LNCaP clone FGC (cell line): ENCODE results near the gene MAP3K20.

Source experiments
- DNase-seq: peaks from one replicate; pipeline ENCODE4 v3.0.0-alpha.2; 2011; ENCODE audit warnings: low read depth
- H3K4me3 ChIP-seq: 2 replicates; pipeline ENCODE4 v1.5.1; 2011; ENCODE audit warnings: mild to moderate bottlenecking, low read depth, low read length, control low read depth
- TF ChIP-seq, protein P1 (sequence below): IDR thresholded peaks from 2 replicates; pipeline ENCODE4 v1.5.1; 2012; ENCODE audit warnings: mild to moderate bottlenecking; ENCODE audit not compliant: control insufficient read depth, insufficient read depth; ENCODE audit errors: extremely low read depth

MAP3K20 gene

DNA sequence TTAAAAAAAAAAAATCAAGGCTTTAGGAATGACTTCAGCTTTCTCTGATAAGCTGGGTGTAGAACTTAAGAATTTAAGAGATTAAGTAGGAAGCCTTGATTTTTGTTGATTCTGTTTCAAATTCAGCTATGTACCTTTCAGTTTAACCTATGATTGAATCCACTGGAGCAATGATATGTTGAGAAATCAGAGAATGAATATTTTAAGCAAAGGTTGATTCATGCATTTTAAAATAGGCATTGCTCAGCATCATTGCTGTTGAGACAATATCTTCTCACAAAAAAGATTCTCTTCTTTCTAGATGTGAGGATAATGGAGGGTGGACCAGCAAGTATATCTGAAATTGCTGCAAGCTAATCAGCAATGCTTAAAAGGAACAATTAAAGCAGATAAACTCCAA is 109.8 kb downstream of the MAP3K20 start:
- no peak for DNase-seq
- TF ChIP-seq, protein P1, sequence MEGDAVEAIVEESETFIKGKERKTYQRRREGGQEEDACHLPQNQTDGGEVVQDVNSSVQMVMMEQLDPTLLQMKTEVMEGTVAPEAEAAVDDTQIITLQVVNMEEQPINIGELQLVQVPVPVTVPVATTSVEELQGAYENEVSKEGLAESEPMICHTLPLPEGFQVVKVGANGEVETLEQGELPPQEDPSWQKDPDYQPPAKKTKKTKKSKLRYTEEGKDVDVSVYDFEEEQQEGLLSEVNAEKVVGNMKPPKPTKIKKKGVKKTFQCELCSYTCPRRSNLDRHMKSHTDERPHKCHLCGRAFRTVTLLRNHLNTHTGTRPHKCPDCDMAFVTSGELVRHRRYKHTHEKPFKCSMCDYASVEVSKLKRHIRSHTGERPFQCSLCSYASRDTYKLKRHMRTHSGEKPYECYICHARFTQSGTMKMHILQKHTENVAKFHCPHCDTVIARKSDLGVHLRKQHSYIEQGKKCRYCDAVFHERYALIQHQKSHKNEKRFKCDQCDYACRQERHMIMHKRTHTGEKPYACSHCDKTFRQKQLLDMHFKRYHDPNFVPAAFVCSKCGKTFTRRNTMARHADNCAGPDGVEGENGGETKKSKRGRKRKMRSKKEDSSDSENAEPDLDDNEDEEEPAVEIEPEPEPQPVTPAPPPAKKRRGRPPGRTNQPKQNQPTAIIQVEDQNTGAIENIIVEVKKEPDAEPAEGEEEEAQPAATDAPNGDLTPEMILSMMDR, result no peak
- H3K4me3 ChIP-seq, result no peak overlapping the region

GRCh38 chr2:173187941-173188788 is 112.5 kb downstream of the MAP3K20 start:
- DNase-seq, result no peak
- TF ChIP-seq, protein P1, result no peak
- no peak overlapping the region for H3K4me3 ChIP-seq

GRCh38 chr2:173191601-173192000 is 116.0 kb downstream of the MAP3K20 start:
- TF ChIP-seq, protein P1, result no peak

GRCh38 chr2:173192071-173192470 is 116.4 kb downstream of the MAP3K20 start:
- TF ChIP-seq, protein P1, result no peak
- DNase-seq, result peak; percentile 39

More at GRCh38 chr2:173191601-173192000, 116.0 kb downstream of the MAP3K20 start:
- DNase-seq, result no peak
- H3K4me3 ChIP-seq, result no peak overlapping the region

GRCh38 chr2:173193925-173194324 is 118.3 kb downstream of the MAP3K20 start:
- DNase-seq, result no peak
- H3K4me3 ChIP-seq, result no peak overlapping the region
- TF ChIP-seq, protein P1, result no peak

More at GRCh38 chr2:173192071-173192470, 116.4 kb downstream of the MAP3K20 start:
- no peak overlapping the region for H3K4me3 ChIP-seq

DNA sequence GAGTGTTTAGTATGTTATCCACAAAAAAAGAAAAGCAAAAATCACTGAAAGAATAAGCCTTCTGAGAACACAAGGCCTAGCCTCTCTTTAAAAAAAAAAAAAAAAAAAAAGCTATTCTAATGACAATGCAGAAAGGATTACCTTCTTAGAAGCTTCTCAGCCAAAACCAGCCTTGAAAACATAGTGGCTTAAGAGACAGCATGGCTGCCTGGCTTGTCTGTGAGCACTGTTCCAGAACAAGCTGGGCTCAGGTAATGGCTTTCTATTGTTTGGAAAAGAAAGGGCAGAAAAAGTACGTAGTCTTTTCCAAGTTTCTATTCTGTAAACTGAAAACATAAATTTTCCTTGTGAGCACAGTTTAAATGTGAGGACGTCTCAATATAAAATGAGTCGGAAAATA is 119.5 kb downstream of the MAP3K20 start:
- TF ChIP-seq, protein P1, result no peak
- DNase-seq, result no peak
- no peak overlapping the region for H3K4me3 ChIP-seq
